WTC11 (cell line): ENCODE results near the gene CNDP1.

ENCODE experiments used
- CREB1 ChIP-seq: sonication (generic); formaldehyde crosslinking; IDR thresholded peaks from 2 replicates; pipeline ENCODE4 v1.8.0; 2023; ENCODE audit warnings: mild to moderate bottlenecking, missing genetic modification reagents
- CREM ChIP-seq: sonication (generic); formaldehyde crosslinking; IDR thresholded peaks from 2 replicates; pipeline ENCODE4 v1.8.1; 2022; ENCODE audit warnings: mild to moderate bottlenecking, missing genetic modification reagents, moderate library complexity
- ETV6 ChIP-seq: sonication (generic); formaldehyde crosslinking; IDR thresholded peaks from 2 replicates; pipeline ENCODE4 v1.8.1; 2022; ENCODE audit warnings: mild to moderate bottlenecking, missing genetic modification reagents
- GABPB1 ChIP-seq: sonication (generic); formaldehyde crosslinking; IDR thresholded peaks from 2 replicates; pipeline ENCODE4 v1.8.1; 2023; ENCODE audit warnings: mild to moderate bottlenecking, missing genetic modification reagents
- JUN ChIP-seq: sonication (generic); formaldehyde crosslinking; IDR thresholded peaks from 2 replicates; pipeline ENCODE4 v1.8.0; 2023; ENCODE audit warnings: mild to moderate bottlenecking, missing genetic modification reagents
- MLX ChIP-seq: sonication (generic); formaldehyde crosslinking; IDR thresholded peaks from 2 replicates; pipeline ENCODE4 v1.8.1; 2023; ENCODE audit warnings: mild to moderate bottlenecking, missing genetic modification reagents, moderate library complexity
- RELA ChIP-seq: sonication (generic); formaldehyde crosslinking; IDR thresholded peaks from 2 replicates; pipeline ENCODE4 v1.8.1; 2022; ENCODE audit warnings: missing genetic modification reagents, mild to moderate bottlenecking, borderline replicate concordance
- ZMAT4 ChIP-seq: fragments of 250-450 bp; sonication (Bioruptor Pico); IDR thresholded peaks from 2 replicates; pipeline ENCODE4 v1.9.0; 2021; ENCODE audit warnings: mild to moderate bottlenecking
- TF ChIP-seq, protein P1 (sequence below): sonication (generic); formaldehyde crosslinking; IDR thresholded peaks from 2 replicates; pipeline ENCODE4 v1.8.0; 2022; ENCODE audit warnings: mild to moderate bottlenecking, missing genetic modification reagents
- TF ChIP-seq, protein P2 (sequence below): fragments of 200-600 bp; IDR thresholded peaks from 2 replicates; pipeline ENCODE4 v1.8.0; 2022; ENCODE audit warnings: antibody characterized with exemption
- TF ChIP-seq, protein P3 (sequence below): sonication (generic); formaldehyde crosslinking; IDR thresholded peaks from 2 replicates; pipeline ENCODE4 v1.8.1; 2023; ENCODE audit warnings: mild to moderate bottlenecking, missing genetic modification reagents, borderline replicate concordance
- TF ChIP-seq, protein P4 (sequence below): sonication (generic); formaldehyde crosslinking; IDR thresholded peaks from 2 replicates; pipeline ENCODE4 v1.8.0; 2022; ENCODE audit warnings: mild to moderate bottlenecking, missing genetic modification reagents

GRCh38 chr18:74508366-74508765 is 25.9 kb upstream of the CNDP1 start:
- TF ChIP-seq, protein P1, sequence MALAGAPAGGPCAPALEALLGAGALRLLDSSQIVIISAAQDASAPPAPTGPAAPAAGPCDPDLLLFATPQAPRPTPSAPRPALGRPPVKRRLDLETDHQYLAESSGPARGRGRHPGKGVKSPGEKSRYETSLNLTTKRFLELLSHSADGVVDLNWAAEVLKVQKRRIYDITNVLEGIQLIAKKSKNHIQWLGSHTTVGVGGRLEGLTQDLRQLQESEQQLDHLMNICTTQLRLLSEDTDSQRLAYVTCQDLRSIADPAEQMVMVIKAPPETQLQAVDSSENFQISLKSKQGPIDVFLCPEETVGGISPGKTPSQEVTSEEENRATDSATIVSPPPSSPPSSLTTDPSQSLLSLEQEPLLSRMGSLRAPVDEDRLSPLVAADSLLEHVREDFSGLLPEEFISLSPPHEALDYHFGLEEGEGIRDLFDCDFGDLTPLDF (CRISPR knock-in tag) = no peak
- TF ChIP-seq, protein P2, sequence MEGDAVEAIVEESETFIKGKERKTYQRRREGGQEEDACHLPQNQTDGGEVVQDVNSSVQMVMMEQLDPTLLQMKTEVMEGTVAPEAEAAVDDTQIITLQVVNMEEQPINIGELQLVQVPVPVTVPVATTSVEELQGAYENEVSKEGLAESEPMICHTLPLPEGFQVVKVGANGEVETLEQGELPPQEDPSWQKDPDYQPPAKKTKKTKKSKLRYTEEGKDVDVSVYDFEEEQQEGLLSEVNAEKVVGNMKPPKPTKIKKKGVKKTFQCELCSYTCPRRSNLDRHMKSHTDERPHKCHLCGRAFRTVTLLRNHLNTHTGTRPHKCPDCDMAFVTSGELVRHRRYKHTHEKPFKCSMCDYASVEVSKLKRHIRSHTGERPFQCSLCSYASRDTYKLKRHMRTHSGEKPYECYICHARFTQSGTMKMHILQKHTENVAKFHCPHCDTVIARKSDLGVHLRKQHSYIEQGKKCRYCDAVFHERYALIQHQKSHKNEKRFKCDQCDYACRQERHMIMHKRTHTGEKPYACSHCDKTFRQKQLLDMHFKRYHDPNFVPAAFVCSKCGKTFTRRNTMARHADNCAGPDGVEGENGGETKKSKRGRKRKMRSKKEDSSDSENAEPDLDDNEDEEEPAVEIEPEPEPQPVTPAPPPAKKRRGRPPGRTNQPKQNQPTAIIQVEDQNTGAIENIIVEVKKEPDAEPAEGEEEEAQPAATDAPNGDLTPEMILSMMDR = no peak
- TF ChIP-seq RELA (CRISPR knock-in tag) = no peak
- no peak for TF ChIP-seq GABPB1 (CRISPR knock-in tag)
- no peak for TF ChIP-seq CREB1
- TF ChIP-seq ZMAT4 (CRISPR knock-in tag) = no peak
- no peak for TF ChIP-seq ETV6
- no peak for TF ChIP-seq JUN (CRISPR knock-in tag)
- TF ChIP-seq, protein P3, sequence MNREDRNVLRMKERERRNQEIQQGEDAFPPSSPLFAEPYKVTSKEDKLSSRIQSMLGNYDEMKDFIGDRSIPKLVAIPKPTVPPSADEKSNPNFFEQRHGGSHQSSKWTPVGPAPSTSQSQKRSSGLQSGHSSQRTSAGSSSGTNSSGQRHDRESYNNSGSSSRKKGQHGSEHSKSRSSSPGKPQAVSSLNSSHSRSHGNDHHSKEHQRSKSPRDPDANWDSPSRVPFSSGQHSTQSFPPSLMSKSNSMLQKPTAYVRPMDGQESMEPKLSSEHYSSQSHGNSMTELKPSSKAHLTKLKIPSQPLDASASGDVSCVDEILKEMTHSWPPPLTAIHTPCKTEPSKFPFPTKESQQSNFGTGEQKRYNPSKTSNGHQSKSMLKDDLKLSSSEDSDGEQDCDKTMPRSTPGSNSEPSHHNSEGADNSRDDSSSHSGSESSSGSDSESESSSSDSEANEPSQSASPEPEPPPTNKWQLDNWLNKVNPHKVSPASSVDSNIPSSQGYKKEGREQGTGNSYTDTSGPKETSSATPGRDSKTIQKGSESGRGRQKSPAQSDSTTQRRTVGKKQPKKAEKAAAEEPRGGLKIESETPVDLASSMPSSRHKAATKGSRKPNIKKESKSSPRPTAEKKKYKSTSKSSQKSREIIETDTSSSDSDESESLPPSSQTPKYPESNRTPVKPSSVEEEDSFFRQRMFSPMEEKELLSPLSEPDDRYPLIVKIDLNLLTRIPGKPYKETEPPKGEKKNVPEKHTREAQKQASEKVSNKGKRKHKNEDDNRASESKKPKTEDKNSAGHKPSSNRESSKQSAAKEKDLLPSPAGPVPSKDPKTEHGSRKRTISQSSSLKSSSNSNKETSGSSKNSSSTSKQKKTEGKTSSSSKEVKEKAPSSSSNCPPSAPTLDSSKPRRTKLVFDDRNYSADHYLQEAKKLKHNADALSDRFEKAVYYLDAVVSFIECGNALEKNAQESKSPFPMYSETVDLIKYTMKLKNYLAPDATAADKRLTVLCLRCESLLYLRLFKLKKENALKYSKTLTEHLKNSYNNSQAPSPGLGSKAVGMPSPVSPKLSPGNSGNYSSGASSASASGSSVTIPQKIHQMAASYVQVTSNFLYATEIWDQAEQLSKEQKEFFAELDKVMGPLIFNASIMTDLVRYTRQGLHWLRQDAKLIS (CRISPR knock-in tag) = no peak
- no peak for TF ChIP-seq MLX (CRISPR knock-in tag)
- TF ChIP-seq CREM (CRISPR knock-in tag) = no peak
- TF ChIP-seq, protein P4, sequence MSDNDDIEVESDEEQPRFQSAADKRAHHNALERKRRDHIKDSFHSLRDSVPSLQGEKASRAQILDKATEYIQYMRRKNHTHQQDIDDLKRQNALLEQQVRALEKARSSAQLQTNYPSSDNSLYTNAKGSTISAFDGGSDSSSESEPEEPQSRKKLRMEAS (CRISPR knock-in tag) = no peak
